Suprapubic skin (tissue), 4 donors: ENCODE measurements around the gene TP73. TPM values are rescaled to one million over a fixed set of nuclear protein-coding genes. Genes with fewer than 3 reads are reported as not detected.

Source experiments
- DNase-seq, 2 donors: peaks; one replicate each; pipeline ENCODE4 v3.0.0-alpha.2; 2019; ENCODE audit warnings: low spot score in 2 of 2
- H3K27ac ChIP-seq: fragments of 200-600 bp; sonication (generic); one replicate; pipeline ENCODE4 v1.5.1; 2019
- H3K27me3 ChIP-seq: fragments of 200-600 bp; sonication (generic); one replicate; pipeline ENCODE4 v1.5.1; 2019
- H3K36me3 ChIP-seq: fragments of 200-600 bp; sonication (generic); one replicate; pipeline ENCODE4 v1.5.1; 2019
- H3K4me1 ChIP-seq: fragments of 200-600 bp; sonication (generic); one replicate; pipeline ENCODE4 v1.5.1; 2019
- H3K4me3 ChIP-seq: fragments of 200-600 bp; sonication (generic); one replicate; pipeline ENCODE4 v1.5.1; 2019; ENCODE audit warnings: mild to moderate bottlenecking
- H3K9me3 ChIP-seq: fragments of 200-600 bp; sonication (generic); one replicate; pipeline ENCODE4 v1.5.1; 2019
- EP300 ChIP-seq: sonication (generic); formaldehyde crosslinking; IDR thresholded peaks from one replicate; pipeline ENCODE4 v1.6.1; 2017; ENCODE audit warnings: antibody characterized with exemption
- POLR2A ChIP-seq, 2 donors: fragments of 450-650 bp; IDR thresholded peaks; one replicate each; pipeline ENCODE4 v1.6.1; 2017; ENCODE audit warnings: antibody characterized with exemption in 2 of 2, mild to moderate bottlenecking in 2 of 2, moderate library complexity in 2 of 2
- POLR2AphosphoS5 ChIP-seq, 3 donors: sonication (generic); formaldehyde crosslinking; IDR thresholded peaks; one replicate each; pipeline ENCODE4 v1.6.1; 2017; ENCODE audit warnings: antibody characterized with exemption in 3 of 3
- WGBS: methylation state at CpG from one replicate; pipeline ENCODE4 v1.1.5; 2018; 5-methylcytosine and 5-hydroxymethylcytosine counted together
- total RNA-seq, 4 donors: library from RNA; depleted of rRNA; stranded (reverse); fragments of >200 nt; gene quantifications; one replicate each; pipeline ENCODE4 v1.1.0, GENCODE V29; 2016
- TF ChIP-seq, protein P1 (sequence below), 2 donors: fragments of 200-600 bp in 1 of 2; fragments of 450-650 bp in 1 of 2; sonication (generic) in 1 of 2; IDR thresholded peaks; one replicate each; pipeline ENCODE4 v1.5.1; 2016 to 2019; ENCODE audit warnings: antibody characterized with exemption in 2 of 2, mild to moderate bottlenecking in 1 of 2, moderate library complexity in 1 of 2

Gene TP73
- total RNA-seq, 4 donors from 2014 or later = 8.8 to 24.7 (median 16.9) TPM

DNA sequence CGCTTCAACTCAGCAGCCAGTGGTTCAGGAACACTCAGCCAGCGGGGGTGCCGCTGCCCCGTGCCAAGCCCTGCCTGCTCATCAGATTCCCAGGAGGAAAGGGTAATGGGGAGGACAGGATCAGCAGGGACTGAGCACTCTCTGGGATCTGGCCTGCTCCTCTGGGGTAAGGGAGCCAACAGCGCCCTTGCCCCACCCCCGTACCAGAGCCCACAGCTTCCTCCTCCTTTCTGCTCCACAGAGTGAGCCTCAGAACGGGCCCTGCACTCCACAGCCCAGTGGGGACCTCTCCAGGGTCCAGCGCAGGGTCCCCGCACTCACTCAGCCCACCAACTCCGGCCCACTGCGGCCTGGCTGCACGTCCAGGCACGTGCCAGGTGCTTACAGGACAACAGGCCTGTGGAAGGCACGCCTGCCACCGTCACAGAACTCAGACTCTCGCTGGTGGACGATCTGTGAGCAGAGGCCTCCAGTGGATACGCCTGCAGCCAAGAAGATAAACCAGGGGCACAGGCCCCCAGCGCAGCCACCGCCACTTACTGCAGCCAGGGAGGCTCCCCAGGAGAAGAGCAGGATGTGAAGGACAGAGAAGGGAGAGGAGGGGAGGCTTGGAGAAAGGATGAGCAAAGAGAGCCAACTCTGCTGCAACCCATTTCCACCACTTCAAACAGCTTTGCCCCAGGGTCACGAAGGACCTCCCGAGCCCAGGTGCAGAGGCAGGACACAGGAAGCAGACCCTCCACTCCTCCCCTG, 43.1 kb upstream of the TP73 start:
- no peaks in the 10 kb centered on the region for H3K36me3 ChIP-seq
- 96% methylated on average over 8 of the region's 22 CpGs for WGBS
- H3K27ac ChIP-seq = no peak overlapping the region
- H3K4me3 ChIP-seq = no peak overlapping the region
- TF ChIP-seq EP300 (no peak), POLR2AphosphoS5 (IDR thresholded peaks at IDR 0.05) (no peak), POLR2A (IDR thresholded peaks at IDR 0.05) (no peak)
- TF ChIP-seq, protein P1, sequence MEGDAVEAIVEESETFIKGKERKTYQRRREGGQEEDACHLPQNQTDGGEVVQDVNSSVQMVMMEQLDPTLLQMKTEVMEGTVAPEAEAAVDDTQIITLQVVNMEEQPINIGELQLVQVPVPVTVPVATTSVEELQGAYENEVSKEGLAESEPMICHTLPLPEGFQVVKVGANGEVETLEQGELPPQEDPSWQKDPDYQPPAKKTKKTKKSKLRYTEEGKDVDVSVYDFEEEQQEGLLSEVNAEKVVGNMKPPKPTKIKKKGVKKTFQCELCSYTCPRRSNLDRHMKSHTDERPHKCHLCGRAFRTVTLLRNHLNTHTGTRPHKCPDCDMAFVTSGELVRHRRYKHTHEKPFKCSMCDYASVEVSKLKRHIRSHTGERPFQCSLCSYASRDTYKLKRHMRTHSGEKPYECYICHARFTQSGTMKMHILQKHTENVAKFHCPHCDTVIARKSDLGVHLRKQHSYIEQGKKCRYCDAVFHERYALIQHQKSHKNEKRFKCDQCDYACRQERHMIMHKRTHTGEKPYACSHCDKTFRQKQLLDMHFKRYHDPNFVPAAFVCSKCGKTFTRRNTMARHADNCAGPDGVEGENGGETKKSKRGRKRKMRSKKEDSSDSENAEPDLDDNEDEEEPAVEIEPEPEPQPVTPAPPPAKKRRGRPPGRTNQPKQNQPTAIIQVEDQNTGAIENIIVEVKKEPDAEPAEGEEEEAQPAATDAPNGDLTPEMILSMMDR (IDR thresholded peaks at IDR 0.05) = no peak
- H3K27me3 ChIP-seq = peaks cover 30% of the 10 kb centered on the region
- peaks cover 23% of the 10 kb centered on the region for H3K4me1 ChIP-seq
- H3K9me3 ChIP-seq = no peaks in the 10 kb centered on the region
- no peak for DNase-seq

DNA sequence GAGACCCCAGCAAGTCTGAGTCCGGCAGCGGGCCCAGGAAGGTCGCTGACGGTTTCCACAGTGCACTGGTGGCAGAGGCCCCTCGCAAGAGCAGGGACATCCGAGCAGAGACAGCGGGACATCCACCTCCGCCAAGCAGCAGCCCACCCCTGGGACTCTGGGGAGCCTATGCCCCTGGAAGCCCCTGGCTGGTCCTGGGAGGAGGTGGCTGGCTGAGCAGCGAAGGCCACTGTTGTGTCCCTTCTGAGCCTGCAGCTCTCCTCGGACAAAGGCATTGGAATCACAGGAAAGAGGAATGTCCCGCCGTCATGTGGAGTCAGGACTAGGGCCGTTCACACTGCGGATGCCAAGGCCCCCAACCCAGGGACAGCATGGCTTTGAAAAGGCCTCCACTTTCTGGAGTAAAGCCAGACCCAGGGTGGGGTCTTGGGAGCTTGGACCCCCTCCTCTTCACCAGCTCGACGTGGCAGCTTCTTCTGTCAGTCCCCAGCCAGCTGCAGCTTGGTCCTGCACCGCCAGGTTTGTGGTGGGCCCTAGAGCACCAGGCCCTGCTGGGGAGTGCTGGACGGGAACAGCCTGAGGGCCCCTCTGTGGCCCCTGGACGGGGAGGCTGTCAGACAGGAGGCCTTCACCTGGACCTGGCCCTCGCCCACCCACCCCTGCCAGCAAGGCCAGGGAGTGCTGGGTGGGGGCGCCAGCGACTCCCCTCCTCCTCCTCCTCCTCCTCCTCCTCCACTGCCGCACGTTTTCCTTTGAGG, 42.4 kb upstream of the TP73 start:
- 40% methylated on average over 7 of the region's 24 CpGs for WGBS
- no peak for DNase-seq
- no peaks in the 10 kb centered on the region for H3K9me3 ChIP-seq
- no peak overlapping the region for H3K27ac ChIP-seq
- no peak for TF ChIP-seq EP300
- TF ChIP-seq POLR2AphosphoS5 (IDR thresholded peaks at IDR 0.05) = no peak
- TF ChIP-seq POLR2A (IDR thresholded peaks at IDR 0.05) = no peak
- TF ChIP-seq, protein P1 (IDR thresholded peaks at IDR 0.05) = no peak
- H3K4me1 ChIP-seq = peaks cover 23% of the 10 kb centered on the region
- H3K4me3 ChIP-seq = no peak overlapping the region
- peaks cover 30% of the 10 kb centered on the region for H3K27me3 ChIP-seq
- no peaks in the 10 kb centered on the region for H3K36me3 ChIP-seq

DNA sequence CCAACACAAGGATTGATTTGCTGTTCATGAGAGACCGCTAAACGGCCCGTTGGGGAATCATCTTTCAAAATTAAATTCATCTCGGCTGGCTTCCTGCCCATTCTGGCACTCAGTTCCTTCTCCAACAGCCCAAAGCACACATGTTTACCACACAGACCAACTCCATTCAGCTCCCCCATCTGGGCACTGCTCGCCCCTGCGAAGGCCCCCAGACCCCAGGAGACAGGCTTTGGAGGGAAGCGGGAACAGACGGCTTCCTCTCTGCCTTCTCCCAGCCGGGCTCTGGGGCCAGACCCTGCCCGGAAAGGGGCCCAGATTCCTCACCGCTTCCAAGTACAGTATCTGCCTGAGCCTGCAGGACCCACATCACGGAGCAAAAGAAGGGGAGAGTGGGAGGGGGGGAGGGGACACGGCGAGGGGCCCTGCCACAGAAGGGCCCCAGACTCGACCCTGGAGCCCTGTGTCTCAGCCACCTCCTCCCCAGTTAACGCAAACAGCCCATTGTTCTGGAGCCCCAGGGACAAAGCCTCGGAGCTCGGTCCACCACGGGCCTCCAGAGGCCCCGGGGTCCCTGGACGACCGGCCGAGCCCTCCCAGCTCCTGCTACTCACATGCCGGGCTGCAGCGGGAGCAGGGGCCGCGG, 41.7 kb upstream of the TP73 start:
- Histone ChIP-seq H3K4me1 (peaks cover 23% of the 10 kb centered on the region), H3K9me3 (no peaks in the 10 kb centered on the region), H3K4me3 (peak overlapping the region; percentile 50), H3K27ac (no peak overlapping the region), H3K27me3 (peaks cover 32% of the 10 kb centered on the region), H3K36me3 (no peaks in the 10 kb centered on the region)
- 2% methylated on average over 14 of the region's 27 CpGs for WGBS
- TF ChIP-seq, protein P1 (IDR thresholded peaks at IDR 0.05) = no peak
- TF ChIP-seq POLR2AphosphoS5 (IDR thresholded peaks at IDR 0.05) = no peak
- TF ChIP-seq EP300 = no peak
- no peak for TF ChIP-seq POLR2A (IDR thresholded peaks at IDR 0.05)
- DNase-seq = no peak

DNA sequence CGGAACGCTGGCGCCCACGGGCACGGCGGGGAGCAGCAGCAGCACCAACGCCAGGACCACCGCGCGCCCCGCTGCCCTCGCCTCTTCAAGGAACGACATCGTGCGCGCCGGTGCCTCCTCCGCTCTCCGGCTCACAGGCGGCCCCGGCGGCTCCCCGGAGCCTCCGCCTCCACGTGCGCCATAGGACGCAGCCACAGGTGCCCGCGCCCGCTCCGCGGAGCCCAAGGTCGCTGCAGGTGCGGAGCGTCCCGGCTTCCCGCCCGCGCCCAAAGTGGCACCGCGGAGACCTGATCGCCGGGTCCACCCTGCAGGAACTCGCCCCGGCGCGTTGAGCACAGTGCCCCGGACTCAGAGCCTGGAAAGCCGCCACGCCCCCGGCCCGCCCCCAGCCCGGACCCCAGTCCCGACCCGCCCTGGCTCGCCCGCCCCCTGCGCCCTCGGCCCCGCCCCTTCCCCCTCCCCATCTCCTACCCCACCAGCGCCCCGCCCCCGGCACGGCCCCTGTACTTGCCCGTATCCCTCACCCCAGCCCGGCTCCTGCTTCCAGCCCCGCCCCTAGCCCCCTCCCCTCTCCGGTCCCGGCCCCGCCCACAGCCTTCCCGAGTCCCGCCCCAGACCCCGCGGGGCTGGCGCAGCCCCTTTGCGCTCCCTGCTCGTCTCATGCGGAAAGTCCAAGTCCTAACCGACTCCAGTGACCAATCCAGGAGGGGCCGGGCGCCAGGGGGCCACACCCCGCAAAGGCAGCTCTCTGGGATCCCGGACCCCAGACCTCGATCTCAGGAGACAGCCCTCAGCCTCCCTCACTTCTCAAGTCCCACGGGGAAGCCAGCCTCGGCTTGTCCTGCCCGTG, 40.9 kb upstream of the TP73 start, which contains the start of gene MEGF6:
Gene MEGF6 (minus strand): TSS at position 339 of the 850 bp plus-strand sequence. CDS start 240 bp downstream, at position 99.
- DNase-seq = peak in 1 of 2 donors; percentile 80
- WGBS = 0% methylated on average over 19 of the region's 87 CpGs
- peaks cover 33% of the 10 kb centered on the region for H3K27me3 ChIP-seq

More for the DNA sequence above, 40.9 kb upstream of the TP73 start, which contains the start of gene MEGF6:
- TF ChIP-seq, protein P1 (IDR thresholded peaks at IDR 0.05) = no peak
- no peak for TF ChIP-seq POLR2AphosphoS5 (IDR thresholded peaks at IDR 0.05)
- Histone ChIP-seq H3K9me3 (no peaks in the 10 kb centered on the region), H3K36me3 (no peaks in the 10 kb centered on the region), H3K27ac (no peak within 1 kb of the TSS), H3K4me3 (peak within 1 kb of the TSS; percentile 50), H3K4me1 (peaks cover 23% of the 10 kb centered on the region)
